Measurements from ENCODE around the gene ARHGAP42.

The ARHGAP42 gene

DNA sequence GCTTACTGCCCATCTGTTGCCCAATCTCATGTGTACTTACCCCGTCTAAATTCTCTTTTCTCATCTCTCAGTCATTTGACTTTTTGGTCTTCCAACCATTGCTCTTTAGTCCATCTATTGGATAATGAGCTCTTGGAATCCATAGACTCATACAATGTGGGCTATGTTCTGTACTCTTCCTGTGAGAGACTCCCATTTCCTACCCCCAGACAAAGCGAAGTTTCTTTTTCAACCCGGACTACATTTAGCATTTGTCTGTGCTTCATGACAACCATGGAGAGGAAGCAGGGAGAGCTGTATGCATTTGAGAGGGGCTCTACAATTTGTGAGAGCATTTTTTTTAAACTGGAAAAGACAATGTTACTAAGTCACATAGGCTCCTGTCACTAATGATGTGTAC is 4.0 kb upstream of the ARHGAP42 start:
- DNase-seq: no peak

DNA sequence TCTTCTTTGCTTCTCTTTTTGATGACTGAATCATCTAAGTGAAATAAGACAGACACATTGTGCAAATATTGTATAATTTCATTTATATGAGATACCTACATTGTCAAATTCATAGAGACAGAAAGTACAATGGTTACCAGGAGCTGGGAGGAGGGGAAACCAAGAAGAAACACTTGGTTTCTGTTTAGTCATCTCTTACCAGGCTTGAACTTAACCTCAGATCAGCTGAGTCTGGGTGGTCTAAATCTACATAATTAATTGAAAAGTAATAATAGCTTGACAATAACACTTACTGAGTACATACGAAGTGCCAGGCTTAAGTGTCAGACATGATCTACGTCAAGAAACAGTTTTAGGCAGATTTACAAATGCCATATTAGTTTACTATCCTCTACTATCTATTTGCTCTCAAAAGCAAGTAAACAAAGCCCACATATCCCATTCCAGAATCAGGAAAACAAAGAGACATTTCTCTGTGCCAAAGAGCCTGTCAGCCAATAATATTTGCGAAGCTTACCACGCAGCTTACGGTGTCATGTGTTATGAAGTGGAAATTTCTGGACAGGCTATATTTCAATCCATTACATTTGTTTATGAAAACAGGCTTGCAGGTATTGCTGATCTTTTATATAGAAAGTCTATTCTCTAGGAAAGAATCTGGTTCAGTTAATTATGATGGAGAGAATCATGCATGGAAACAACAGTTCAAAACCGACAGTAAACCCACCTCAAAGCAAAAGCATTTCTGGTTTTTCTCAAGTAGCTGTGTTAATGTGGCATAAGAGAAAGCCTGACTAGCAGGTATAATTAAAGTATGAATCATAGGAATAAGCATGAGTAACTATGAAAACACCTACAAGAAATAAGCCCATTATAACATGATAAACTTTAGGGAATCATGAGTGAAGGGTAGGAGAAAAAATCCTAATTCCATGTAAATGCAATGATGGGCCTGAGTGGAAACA is 2.7 kb upstream of the ARHGAP42 start:
- no peak for DNase-seq

GRCh38 chr11:100686476-100687053 is 523 bp upstream of the ARHGAP42 start:
- no peak for DNase-seq

GRCh38 chr11:100687630-100688395 is 725 bp downstream of the ARHGAP42 start:
- no peak for DNase-seq

GRCh38 chr11:100689141-100689540 is 2.1 kb downstream of the ARHGAP42 start:
- no peak for DNase-seq

DNA sequence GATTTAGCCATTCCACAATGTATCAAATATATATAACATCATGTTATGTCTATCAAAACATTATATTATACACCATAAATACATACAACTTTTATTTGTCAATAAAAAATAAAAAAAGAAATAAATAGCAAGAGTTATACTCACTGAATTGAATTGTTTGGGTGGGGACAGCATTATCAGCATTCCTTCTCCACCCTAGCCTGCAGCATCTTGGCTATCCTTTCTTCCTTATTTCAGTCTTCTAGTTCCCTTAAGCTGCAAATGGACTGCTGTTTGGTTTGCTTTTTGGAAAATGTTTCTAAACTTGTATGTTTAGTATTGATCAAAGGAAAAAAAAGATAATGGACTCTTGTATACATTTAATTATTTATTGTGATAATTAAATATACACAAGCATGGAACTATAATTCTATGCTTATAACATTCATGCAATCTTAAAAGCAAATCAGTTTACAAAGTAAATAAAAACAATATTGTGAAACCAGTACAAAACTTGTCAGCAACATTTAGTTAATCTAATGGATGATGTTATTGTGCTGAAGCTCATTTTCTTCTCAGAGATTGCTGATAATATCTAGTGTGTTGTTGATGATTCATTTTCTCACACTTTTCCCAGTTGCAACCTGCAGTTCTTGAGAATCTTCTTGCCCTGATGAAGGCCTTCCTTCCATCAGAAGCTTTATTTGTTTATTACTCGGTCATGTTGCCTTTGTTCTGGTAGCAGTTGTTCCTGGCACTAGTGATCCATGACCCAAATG is 5.0 kb downstream of the ARHGAP42 start:
- DNase-seq: no peak

DNA sequence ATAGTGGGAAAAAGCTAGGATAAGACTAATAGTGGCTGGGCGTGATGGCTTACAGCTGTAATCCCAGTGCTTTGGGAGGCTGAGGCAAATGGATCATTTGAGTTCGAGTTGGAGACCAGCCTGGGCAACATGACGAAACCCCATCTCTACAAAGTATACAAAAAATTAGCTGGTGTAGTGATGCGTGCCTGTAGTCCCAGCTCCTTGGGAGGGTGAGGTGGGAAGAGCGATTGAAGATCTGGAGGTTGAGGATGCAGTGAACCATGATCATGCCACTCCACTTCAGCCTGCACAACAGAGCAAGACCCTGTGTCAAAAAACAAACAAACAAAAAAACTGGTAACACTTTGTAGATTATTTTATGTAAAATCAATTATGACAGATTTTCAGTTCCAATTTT is 8.8 kb downstream of the ARHGAP42 start:
- no peak for DNase-seq

DNA sequence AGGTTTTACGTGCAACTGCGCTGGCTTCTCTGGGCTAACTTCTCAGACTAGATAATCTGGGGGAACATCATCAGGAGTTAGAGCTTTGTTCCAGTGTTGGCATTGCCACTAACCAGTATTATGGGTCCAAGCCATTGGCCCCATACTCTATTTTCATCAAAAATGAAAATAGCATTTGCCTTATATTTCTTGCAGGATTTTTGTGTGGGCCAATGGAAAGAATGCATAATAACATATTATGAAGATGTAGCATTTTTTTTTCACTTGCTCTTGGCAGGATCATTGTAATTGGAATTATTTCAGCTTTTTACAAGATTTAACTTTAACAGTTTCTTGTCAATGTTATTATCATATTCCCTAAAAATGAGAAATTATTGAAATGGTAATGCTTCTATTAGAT is 16.1 kb downstream of the ARHGAP42 start:
- DNase-seq: no peak

- DNase-seq: no peak
Observed at GRCh38 chr11:100703801-100704575, 16.9 kb downstream of the ARHGAP42 start.

GRCh38 chr11:100705447-100705846 is 18.4 kb downstream of the ARHGAP42 start:
- no peak for DNase-seq

- DNase-seq: no peak
Observed at GRCh38 chr11:100706179-100706578, 19.1 kb downstream of the ARHGAP42 start.

GRCh38 chr11:100709233-100709957 is 22.3 kb downstream of the ARHGAP42 start:
- DNase-seq: no peak

- no peak for DNase-seq
Observed at GRCh38 chr11:100711984-100712383, 24.9 kb downstream of the ARHGAP42 start.

DNA sequence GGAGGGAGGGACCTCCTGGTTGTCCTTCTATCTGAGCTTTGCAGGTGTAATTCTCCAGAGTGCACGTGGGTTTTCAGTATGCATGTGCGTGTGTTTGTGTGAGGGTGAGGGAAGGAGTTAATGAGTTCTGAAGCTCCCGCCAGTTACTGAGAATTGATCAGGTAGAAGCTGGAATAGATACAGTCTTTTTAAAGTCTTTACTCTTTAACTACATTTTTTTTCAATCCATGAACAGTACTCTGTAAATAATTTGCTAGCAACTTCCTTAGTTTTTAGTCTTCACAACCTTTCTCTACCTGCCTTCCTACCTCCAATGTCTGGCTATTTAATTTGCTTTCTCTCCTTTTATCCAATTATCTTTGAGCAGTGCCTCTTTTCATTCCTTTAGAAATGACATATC is 25.5 kb downstream of the ARHGAP42 start:
- DNase-seq: no peak

- no peak for DNase-seq
Observed at GRCh38 chr11:100715165-100715761, 28.2 kb downstream of the ARHGAP42 start.

DNA sequence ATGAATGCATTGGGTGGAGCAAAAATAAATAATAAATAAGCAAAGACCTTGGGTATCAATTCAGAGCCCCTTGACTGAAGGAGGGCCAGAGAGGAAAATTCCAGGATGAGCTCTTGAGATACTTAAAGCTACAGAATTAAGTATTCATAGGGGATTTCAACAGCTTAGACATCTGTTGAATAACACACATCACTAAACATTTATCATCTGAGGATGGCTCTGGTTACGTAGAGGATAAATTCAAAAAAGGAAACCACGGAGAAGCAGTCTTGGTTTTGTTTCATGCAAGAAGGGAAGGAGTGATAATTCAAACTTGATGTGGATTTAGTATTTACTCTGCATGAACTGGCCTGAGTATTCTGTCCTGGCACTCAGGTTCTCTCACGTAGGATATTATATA is 29.8 kb downstream of the ARHGAP42 start:
- DNase-seq: no peak

GRCh38 chr11:100719362-100719761 is 32.3 kb downstream of the ARHGAP42 start:
- no peak for DNase-seq

DNA sequence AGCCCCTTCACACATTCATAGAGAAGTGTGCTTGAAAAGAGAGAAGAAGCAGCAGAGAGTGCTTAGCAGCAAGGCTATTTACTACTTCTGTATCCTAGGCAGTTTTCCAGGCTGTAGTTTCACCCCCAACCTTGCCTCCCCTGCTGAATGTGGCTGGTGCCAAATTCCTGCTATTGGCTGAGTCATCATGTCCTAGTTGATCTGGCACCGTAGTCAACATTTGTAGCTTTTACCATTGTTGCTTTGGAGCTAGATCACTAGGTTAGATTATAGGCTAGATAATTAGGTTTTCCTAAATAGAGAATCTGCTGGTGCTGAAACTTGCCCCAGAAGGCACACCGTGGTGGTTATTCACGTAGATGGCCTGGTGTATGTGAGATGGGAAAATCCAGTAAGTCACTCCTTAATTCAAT is 32.7 kb downstream of the ARHGAP42 start:
- DNase-seq: no peak

DNA sequence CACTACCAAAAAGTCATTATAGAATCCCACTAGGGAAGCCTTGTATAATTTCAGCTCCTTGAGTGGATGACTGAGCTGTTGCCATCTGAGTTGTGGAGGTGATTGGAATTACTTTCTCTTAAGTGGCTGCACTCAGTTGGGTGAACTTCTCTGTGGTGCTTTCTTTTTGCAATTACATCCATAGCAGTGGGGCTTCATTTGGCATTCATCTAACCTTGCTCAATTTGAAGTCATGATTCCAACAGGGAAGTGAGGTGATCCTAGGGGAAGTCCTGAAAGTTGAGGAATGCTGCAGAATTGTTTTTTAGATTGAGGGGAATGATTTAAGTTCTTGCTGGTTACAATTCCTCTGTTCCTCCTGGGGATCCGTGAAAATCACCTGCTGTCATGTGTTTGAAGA is 39.6 kb downstream of the ARHGAP42 start:
- no peak for DNase-seq

DNA sequence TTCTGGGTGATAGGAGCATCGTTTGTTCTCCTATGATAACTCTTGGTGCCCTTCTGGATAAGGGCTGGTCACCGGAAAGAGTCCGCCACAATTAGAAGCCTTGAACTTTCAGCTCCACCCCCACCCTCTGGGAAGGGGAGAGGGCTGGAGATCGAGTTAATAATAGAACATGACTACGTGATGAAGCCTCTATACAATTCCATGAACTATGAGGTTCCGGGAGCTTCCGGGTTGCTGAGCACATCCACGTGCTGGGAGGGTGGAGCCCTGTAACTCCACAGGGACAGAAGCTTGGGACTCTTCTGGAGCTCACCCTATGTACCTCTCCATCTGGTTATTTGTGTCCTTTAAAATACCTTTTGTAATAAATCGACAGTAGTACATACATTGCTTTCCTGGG is 40.3 kb downstream of the ARHGAP42 start:
- DNase-seq: no peak

GRCh38 chr11:100730266-100730665 is 43.2 kb downstream of the ARHGAP42 start:
- DNase-seq: no peak
